ENCODE data around the gene EGF. TPM values are rescaled to one million over a fixed set of nuclear protein-coding genes. Genes with fewer than 3 reads are reported as not detected.

The EGF gene
- total RNA-seq, 1 experiment from 2014 or later, result 0.25 TPM

- Mint-ChIP-seq H3K9me3 (ENCODE audit: unreplicated experiment) (no peaks in the 10 kb centered on the region), H3K27me3 (ENCODE audit: insufficient read depth, unreplicated experiment) (no peaks in the 10 kb centered on the region), H3K27ac (ENCODE audit: unreplicated experiment) (no peak overlapping the region), H3K4me3 (ENCODE audit: unreplicated experiment) (no peak overlapping the region), H3K4me1 (ENCODE audit: low read depth, unreplicated experiment) (peaks cover 10% of the 10 kb centered on the region), H3K36me3 (ENCODE audit: insufficient read depth, unreplicated experiment) (no peaks in the 10 kb centered on the region)
- no peak for DNase-seq
- H3K9me3 ChIP-seq, result no peaks in the 10 kb centered on the region
- H3K27me3 ChIP-seq (replicated peaks; ENCODE audit: control insufficient read depth, insufficient read depth, low read length), result no peaks in the 10 kb centered on the region
- POLR2A ChIA-PET, result no interaction called here
- no TSS peak for BruUV-seq (replicated peaks)
- H3K4me1 ChIP-seq, result peaks cover 4% of the 10 kb centered on the region; the same call in 1 of the 2 replicates
- CTCF ChIA-PET, result no interaction called here
- H3K4me3 ChIP-seq (ENCODE audit: low read depth, low read length), result no peak overlapping the region
- no peak for TF ChIP-seq CTCF (IDR thresholded peaks at IDR 0.05; ENCODE audit: insufficient read depth in 1 of 2, low read depth in 1 of 2, low read length in 1 of 2, severe bottlenecking in 1 of 2, unreplicated experiment in 1 of 2)
- H3K36me3 ChIP-seq (ENCODE audit: control insufficient read depth, insufficient read depth, low read length), result no peaks in the 10 kb centered on the region
- intact Hi-C loops (cut with micrococcal nuclease; ENCODE audit: unreplicated experiment), result no loop called here
Observed at GRCh38 chr4:109985993-109986974, 73.6 kb downstream of the EGF start.

- Mint-ChIP-seq H3K27ac (ENCODE audit: unreplicated experiment) (no peak overlapping the region), H3K9me3 (ENCODE audit: unreplicated experiment) (no peaks in the 10 kb centered on the region), H3K4me3 (ENCODE audit: unreplicated experiment) (no peak overlapping the region), H3K36me3 (ENCODE audit: insufficient read depth, unreplicated experiment) (no peaks in the 10 kb centered on the region), H3K4me1 (ENCODE audit: low read depth, unreplicated experiment) (peaks cover 10% of the 10 kb centered on the region), H3K27me3 (ENCODE audit: insufficient read depth, unreplicated experiment) (peaks cover 2% of the 10 kb centered on the region)
- ChIA-PET POLR2A (no interaction called here), CTCF (no interaction called here)
- Histone ChIP-seq H3K36me3 (ENCODE audit: control insufficient read depth, insufficient read depth, low read length) (no peaks in the 10 kb centered on the region), H3K9me3 (no peaks in the 10 kb centered on the region), H3K4me1 (peaks cover 4% of the 10 kb centered on the region; the same call in 1 of the 2 replicates), H3K27me3 (replicated peaks; ENCODE audit: control insufficient read depth, insufficient read depth, low read length) (no peaks in the 10 kb centered on the region), H3K4me3 (ENCODE audit: low read depth, low read length) (no peak overlapping the region)
- no TSS peak for BruUV-seq (replicated peaks)
- DNase-seq, result peak; percentile 27 to 41
- TF ChIP-seq CTCF (IDR thresholded peaks at IDR 0.05; ENCODE audit: insufficient read depth in 1 of 2, low read depth in 1 of 2, low read length in 1 of 2, severe bottlenecking in 1 of 2, unreplicated experiment in 1 of 2), result no peak
- intact Hi-C loops (cut with micrococcal nuclease; ENCODE audit: unreplicated experiment), result no loop called here
Observed at GRCh38 chr4:109989044-109989443, 76.4 kb downstream of the EGF start.

GRCh38 chr4:109989618-109990017 lies 76.9 kb downstream of the EGF start:
- no peak overlapping the region for H3K4me3 Mint-ChIP-seq (ENCODE audit: unreplicated experiment)
- H3K27me3 Mint-ChIP-seq (ENCODE audit: insufficient read depth, unreplicated experiment), result peaks cover 2% of the 10 kb centered on the region
- DNase-seq, result no peak
- TF ChIP-seq CTCF (IDR thresholded peaks at IDR 0.05; ENCODE audit: insufficient read depth in 1 of 2, low read depth in 1 of 2, low read length in 1 of 2, severe bottlenecking in 1 of 2, unreplicated experiment in 1 of 2), result no peak
- no peaks in the 10 kb centered on the region for H3K36me3 Mint-ChIP-seq (ENCODE audit: insufficient read depth, unreplicated experiment)
- H3K27ac Mint-ChIP-seq (ENCODE audit: unreplicated experiment), result no peak overlapping the region
- H3K27me3 ChIP-seq (replicated peaks; ENCODE audit: control insufficient read depth, insufficient read depth, low read length), result no peaks in the 10 kb centered on the region
- no TSS peak for BruUV-seq (replicated peaks)
- peaks cover 10% of the 10 kb centered on the region for H3K4me1 Mint-ChIP-seq (ENCODE audit: low read depth, unreplicated experiment)
- H3K4me3 ChIP-seq (ENCODE audit: low read depth, low read length), result no peak overlapping the region
- no peaks in the 10 kb centered on the region for H3K9me3 Mint-ChIP-seq (ENCODE audit: unreplicated experiment)
- POLR2A ChIA-PET, result no interaction called here
- H3K36me3 ChIP-seq (ENCODE audit: control insufficient read depth, insufficient read depth, low read length), result no peaks in the 10 kb centered on the region
- peaks cover 4% of the 10 kb centered on the region; the same call in 1 of the 2 replicates for H3K4me1 ChIP-seq
- H3K9me3 ChIP-seq, result no peaks in the 10 kb centered on the region
- CTCF ChIA-PET, result no interaction called here
- intact Hi-C loops (cut with micrococcal nuclease; ENCODE audit: unreplicated experiment), result loop anchor here (10.0 kb wide), 2 partner anchors 325 to 1485 kb away; no protein-coding TSS in a partner anchor
